ENCODE measurements around the gene CSRNP2.
A peak's percentile ranks its signal among the peaks of the same experiment; 100 is the strongest.
"Not testable (repeated sequence)": the region's sequence is repeated elsewhere in the genome, so short reads cannot be mapped to it uniquely, and the experiment has no call there.

CSRNP2 gene, protein sequence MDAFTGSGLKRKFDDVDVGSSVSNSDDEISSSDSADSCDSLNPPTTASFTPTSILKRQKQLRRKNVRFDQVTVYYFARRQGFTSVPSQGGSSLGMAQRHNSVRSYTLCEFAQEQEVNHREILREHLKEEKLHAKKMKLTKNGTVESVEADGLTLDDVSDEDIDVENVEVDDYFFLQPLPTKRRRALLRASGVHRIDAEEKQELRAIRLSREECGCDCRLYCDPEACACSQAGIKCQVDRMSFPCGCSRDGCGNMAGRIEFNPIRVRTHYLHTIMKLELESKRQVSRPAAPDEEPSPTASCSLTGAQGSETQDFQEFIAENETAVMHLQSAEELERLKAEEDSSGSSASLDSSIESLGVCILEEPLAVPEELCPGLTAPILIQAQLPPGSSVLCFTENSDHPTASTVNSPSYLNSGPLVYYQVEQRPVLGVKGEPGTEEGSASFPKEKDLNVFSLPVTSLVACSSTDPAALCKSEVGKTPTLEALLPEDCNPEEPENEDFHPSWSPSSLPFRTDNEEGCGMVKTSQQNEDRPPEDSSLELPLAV

DNA sequence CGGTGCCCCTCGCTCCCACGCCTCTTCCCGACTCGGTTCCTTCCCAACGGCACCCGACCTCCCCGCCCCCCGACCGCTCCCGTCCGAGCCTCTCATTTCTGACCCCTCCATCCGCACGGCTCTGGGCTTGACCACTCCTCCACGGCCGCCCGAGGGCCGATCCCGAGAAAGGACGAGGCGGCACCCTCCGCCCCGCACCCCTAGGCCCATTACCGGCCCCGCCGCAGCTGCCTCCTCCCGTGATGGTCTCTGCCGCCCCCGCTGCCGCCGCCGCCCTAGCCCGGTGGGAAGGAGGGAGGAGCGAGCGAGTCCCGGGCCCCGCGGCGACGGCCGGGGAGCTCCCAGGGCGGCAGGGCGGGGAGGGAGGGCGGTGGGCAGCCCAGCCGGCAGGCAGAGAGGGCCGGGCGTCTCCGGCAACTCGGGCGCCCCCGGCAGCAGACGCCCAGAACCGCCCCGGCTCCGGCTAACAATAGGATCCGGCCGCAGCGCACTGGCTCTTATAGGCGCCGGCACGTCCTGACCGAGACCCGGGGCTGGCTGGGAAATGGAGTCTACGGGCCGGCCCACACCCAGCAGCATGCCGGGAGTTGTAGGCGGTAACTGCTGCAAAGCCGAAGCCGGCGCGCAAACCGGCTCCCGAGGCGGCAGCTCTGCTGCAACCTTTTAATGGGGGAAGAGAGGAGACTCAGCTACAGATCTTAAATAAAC lies at the start of gene CSRNP2:
Gene CSRNP2 (minus strand): TSS at position 471 of the 708 bp plus-strand sequence. CDS start 7,035 bp downstream, outside the sequence.
- peak; percentile 98 for DNase-seq

DNA sequence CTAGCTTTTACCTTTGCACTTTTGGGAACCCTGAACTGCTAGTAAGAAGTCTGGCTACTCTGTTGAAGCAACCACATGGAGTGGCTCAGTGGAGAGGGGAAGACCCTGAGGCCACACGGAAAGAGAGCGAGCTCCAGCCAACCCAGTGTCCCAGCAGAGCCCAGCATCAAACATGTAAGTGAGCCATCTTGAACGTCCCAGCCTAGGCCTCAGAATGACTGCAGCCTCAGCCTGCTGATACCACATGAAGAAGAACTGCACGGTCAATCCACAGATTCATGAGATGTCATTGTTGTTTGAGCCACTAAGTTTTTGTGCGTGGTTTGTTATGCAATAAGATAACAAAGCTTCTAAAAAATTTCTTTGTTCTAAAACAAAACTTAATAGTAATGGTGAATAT lies 49.3 kb upstream of the CSRNP2 start:
- DNase-seq: no peak

GRCh38 chr12:51131745-51132521 lies 48.5 kb upstream of the CSRNP2 start:
- DNase-seq: no peak

DNA sequence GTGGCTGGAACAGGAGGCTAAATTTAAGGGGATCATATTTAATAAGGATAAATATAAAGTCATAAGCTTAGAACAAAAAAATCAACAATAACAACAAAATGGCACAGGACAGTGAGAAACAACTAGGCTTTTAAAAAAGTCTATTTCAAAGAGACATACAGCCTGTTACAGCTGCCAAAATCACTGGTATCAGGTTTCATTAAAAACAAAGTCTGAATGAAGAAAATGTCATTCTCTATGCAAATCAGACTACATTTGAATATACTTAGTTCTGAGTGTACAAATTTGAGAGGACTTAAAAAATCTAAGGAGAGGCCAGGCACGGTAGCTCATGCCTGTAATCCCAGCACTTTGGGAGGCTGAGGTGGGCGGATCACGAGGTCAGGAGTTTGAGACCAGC lies 45.5 kb upstream of the CSRNP2 start:
- DNase-seq: no peak

DNA sequence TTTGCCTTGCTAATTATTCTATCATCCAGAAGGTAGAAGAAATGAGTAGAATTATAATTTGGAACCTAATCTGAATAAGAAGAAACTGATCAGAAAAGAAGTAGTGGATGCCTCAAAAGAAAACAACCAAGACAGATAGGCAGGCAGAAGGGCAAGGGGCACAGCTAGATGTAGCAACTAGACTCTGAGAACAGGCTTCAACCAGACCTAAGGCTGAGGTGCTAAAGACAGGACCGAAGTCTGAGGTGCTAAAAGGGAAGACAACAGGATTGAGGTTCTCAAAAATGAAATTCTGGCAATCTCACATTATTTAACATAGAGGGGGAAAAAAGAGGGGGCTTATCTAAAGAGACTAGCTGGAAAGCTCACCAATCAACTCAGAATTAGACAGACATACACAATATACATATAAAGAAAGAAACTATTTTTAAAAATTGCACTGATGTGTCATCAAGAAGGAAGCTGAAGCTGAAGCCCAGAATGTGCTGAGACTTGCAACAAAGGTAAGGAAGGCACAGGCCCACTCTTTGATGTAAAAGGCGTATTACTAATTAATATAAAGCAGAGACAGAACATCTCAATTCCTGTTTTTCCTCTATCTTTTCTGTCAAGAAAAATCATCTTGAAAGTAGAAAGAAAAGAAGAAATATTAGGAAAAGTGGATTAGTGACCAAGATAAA lies 43.8 kb upstream of the CSRNP2 start:
- no peak for DNase-seq

- DNase-seq: no peak
Measured at GRCh38 chr12:51126297-51126696, 42.9 kb upstream of the CSRNP2 start.

DNA sequence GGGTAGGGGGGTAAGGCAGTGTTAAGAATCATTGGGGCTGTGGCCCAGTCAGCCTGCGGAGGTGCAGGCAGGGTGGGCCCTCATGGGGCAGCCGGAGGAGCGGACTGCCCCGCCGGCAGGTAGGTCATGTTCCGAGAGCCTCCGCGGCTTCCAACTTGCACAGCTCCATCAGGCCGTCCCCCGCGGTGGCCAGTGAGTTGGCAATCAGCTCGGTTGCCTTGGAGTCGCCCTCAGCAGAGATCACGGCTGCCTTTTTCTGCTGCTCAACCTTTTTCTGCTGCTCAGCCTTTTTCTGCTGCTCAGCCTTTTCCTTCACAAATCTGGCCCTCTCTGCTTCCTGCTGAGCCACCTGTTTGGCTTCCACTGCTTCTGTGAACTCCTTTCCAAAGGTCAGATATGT lies 41.1 kb upstream of the CSRNP2 start:
- DNase-seq: no peak

GRCh38 chr12:51122844-51123243 lies 39.4 kb upstream of the CSRNP2 start:
- no peak for DNase-seq

GRCh38 chr12:51118706-51119105 lies 35.3 kb upstream of the CSRNP2 start:
- DNase-seq: no peak

DNA sequence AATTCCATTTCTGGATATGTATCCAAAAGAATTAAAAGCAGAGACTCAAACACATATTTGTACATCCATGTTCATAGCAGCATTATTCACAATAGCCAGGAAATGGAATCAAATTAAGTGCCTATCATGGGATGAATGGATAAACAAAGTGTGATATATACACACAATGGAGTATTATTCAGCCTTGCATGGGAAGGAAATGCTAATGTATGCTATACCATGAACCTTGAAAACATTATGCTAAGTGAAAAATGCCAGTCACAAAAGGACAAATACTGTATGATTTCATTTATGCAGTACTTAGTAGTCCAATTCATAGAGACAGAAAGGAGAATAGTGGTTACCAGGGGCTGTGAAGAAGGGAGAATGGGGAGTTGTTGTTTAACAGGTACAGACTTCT lies 32.1 kb upstream of the CSRNP2 start:
- DNase-seq: no peak

GRCh38 chr12:51108136-51108535 lies 24.7 kb upstream of the CSRNP2 start:
- DNase-seq: no peak

DNA sequence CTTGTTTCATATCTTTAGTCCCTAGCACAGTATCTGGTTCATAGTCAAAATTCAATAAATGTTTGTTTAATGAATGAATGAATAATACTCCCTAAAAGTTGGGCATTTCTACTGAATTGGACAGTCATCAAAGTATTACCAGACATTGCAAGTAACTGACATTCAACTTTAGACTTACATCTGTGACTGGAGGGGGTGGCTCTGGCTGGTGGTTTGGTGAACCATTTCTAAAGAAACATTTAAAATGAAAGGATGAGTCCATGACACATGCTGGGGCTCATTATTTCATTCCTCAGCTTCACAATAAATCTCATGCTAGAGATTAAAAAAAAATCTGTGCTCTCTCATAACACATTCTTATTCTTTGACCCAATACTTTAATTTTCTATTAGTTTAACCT lies 20.6 kb upstream of the CSRNP2 start:
- DNase-seq: no peak

DNA sequence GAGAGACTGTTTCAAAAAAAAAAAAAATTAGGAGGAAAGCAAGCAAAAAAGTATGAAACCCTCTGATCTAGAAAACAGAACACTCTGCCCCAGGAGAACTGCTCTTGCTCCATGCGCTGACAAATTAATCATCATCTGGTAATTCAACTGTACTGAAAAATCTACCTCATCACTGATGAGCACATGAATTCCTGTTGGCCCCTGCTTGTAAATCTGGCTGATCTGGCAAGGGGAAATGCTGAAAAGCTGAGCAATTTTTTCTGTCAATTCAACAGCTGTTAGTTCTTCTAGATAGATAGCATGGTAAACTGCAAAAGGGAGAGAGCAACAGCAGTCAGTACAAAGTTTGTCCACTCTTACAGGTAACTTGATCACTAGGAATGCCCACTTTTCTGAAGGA lies 15.2 kb upstream of the CSRNP2 start:
- no peak for DNase-seq

- DNase-seq: no peak
Measured at GRCh38 chr12:51090705-51091229, 7.4 kb upstream of the CSRNP2 start.

- no peak for DNase-seq
Measured at GRCh38 chr12:51087818-51088217, 4.4 kb upstream of the CSRNP2 start.

DNA sequence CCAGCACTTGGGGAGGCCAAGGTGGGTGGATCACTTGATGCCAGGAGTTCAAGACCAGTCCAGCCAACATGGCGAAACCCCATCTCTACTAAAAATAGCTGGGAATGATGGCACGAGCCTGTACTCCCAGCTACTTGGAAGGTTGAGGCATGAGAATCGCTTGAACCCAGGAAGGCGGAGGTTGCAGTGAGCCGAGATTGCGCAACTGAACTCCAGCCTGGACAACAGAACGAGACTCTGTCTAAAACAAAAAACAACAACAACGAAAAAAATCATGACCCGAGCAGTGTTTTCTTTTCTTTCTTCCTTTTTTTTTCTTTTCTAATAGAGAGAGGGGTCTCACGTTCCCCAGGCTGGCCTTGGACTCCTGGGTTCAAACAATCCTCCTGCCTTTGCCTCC lies 3.5 kb upstream of the CSRNP2 start:
- no peak for DNase-seq

DNA sequence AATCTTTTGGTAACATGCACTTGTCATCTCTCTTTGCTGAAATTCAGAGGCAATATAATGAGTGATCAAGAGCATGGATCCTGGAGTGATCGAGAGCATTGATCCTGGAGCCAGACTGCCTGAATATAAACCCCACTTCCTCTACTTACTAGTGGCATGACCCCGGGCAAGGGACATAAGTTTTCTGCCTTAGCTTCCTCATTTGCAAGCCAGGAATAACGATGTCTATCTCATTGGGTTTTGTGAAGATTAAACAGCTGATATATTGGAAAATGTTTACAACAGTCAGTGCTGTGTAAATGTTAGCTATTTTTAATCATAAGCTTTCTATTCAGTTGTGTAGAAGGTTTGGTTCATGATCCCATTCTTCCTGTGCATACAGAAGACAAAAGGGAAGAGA lies 2.4 kb upstream of the CSRNP2 start:
- DNase-seq: no peak

GRCh38 chr12:51082561-51083125 lies 753 bp downstream of the CSRNP2 start:
- peak; percentile 86 for DNase-seq

GRCh38 chr12:51081421-51081820 lies 2.0 kb downstream of the CSRNP2 start:
- DNase-seq: no peak

GRCh38 chr12:51080136-51080535 lies 3.3 kb downstream of the CSRNP2 start:
- no peak for DNase-seq

DNA sequence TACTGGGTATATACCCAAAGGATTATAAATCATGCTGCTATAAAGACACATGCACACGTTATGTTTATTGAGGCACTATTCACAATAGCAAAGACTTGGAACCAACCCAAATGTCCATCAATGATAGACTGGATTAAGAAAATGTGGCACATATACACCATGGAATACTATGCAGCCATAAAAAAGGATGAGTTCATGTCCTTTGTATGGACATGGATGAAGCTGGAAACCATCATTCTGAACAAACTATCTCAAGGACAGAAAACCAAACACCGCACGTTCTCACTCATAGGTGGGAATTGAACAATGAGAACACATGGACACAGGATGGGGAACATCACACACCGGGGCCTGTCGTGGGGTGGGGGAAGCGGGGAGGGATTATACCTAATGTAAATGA lies 4.5 kb downstream of the CSRNP2 start:
- DNase-seq: not testable (repeated sequence)

- DNase-seq: not testable (repeated sequence)
Measured at GRCh38 chr12:51078346-51078745, 5.0 kb downstream of the CSRNP2 start.
